Lung (tissue), 12 donors: ENCODE results near the gene TFDP1. TPM values are rescaled to one million over a fixed set of nuclear protein-coding genes. Genes with fewer than 3 reads are reported as not detected.

Source experiments
- ATAC-seq: fragments of 200-7000 bp; cut with Tn5 transposase; one replicate; pipeline ENCODE4 v1.9.1; 2020; ENCODE audit warnings: moderate number of reproducible peaks; ENCODE audit not compliant: insufficient read depth, low FRiP score
- DNase-seq, 3 donors: peaks; one replicate each; pipeline ENCODE4 v3.0.0-alpha.2; 2013 to 2017
- H3K27ac ChIP-seq, 2 donors: one replicate each; pipeline ENCODE4 v1.5.1; 2013; ENCODE audit warnings: mild to moderate bottlenecking in 2 of 2, moderate library complexity in 2 of 2, control low read depth in 1 of 2, inconsistent platforms in 1 of 2, low read depth in 1 of 2, low read length in 1 of 2
- H3K27me3 ChIP-seq, 3 donors: one replicate each; pipeline ENCODE4 v1.5.1; 2013; ENCODE audit warnings: low read length in 2 of 3; ENCODE audit not compliant: control insufficient read depth in 3 of 3, insufficient read depth in 3 of 3
- H3K36me3 ChIP-seq, 4 donors: one replicate each; pipeline ENCODE4 v1.5.1; 2013; ENCODE audit warnings: low read length in 4 of 4, mild to moderate bottlenecking in 1 of 4, moderate library complexity in 1 of 4; ENCODE audit not compliant: control insufficient read depth in 4 of 4, insufficient read depth in 4 of 4
- H3K4me1 ChIP-seq, 5 donors: one replicate each; pipeline ENCODE4 v1.5.1; 2013; ENCODE audit warnings: low read length in 5 of 5, mild to moderate bottlenecking in 2 of 5, moderate library complexity in 1 of 5; ENCODE audit not compliant: control insufficient read depth in 5 of 5, insufficient read depth in 5 of 5
- H3K4me3 ChIP-seq: one replicate; pipeline ENCODE4 v1.5.1; 2013; ENCODE audit warnings: mild to moderate bottlenecking, control low read depth, moderate library complexity
- H3K9ac ChIP-seq, 2 donors: one replicate each; pipeline ENCODE4 v1.5.1; 2013; ENCODE audit warnings: low read length in 2 of 2, control low read depth in 1 of 2; ENCODE audit not compliant: insufficient read depth in 1 of 2
- H3K9me3 ChIP-seq, 4 donors: one replicate each; pipeline ENCODE4 v1.5.1; 2013; ENCODE audit warnings: low read length in 3 of 4, mild to moderate bottlenecking in 1 of 4, moderate library complexity in 1 of 4; ENCODE audit not compliant: control insufficient read depth in 4 of 4, insufficient read depth in 3 of 4
- CTCF ChIP-seq: IDR thresholded peaks from 2 replicates; pipeline ENCODE4 v1.5.1; 2012; ENCODE audit warnings: mild to moderate bottlenecking; ENCODE audit errors: control extremely low read depth, extremely low read depth
- WGBS, 2 donors: extraction: QIAGEN DNeasy Blood & Tissue Kit; methylation state at CpG; one replicate each; pipeline ENCODE4 v1.1.7; 2013; 5-methylcytosine and 5-hydroxymethylcytosine counted together
- polyA plus RNA-seq, 2 donors: library from polyadenylated mRNA; stranded (reverse); fragments of 200-250 nt; gene quantifications; one replicate each; pipeline ENCODE4 v1.2.1, GENCODE V29; 2013
- total RNA-seq, 2 donors: library from RNA; depleted of rRNA in 1 of 2; stranded (reverse); fragments of >200 nt in 1 of 2; gene quantifications; one replicate each; pipeline ENCODE4 v1.2.1, GENCODE V29; 2014 to 2021
- donor health status: control.
- donor health status: control.
- donor health status: Bipolar disorder and iron deficiency.
- donor health status: healthy.
- donor health status: DM: yes; HTN: yes; CAD: no.

The TFDP1 gene
- total and polyA plus RNA-seq, 4 donors = 19.6 to 44.2 (median 40.3) TPM

- H3K9me3 ChIP-seq = peaks cover 0 to 3% (median 0%) of the 10 kb centered on the region in 4 donors
- H3K27me3 ChIP-seq = no peaks in the 10 kb centered on the region
- WGBS, 2 donors = 98 to 99% methylated on average over 16 of the region's 16 CpGs
- H3K36me3 ChIP-seq = peaks cover 0 to 15% (median 12%) of the 10 kb centered on the region in 4 donors
- ATAC-seq (peak; percentile 34), DNase-seq (no peak)
- TF ChIP-seq CTCF = no peak
- no peak overlapping the region for H3K27ac ChIP-seq
- no peak overlapping the region for H3K9ac ChIP-seq
- no peak overlapping the region for H3K4me3 ChIP-seq
- peaks cover 0 to 4% (median 1%) of the 10 kb centered on the region in 5 donors for H3K4me1 ChIP-seq
Observed at GRCh38 chr13:113613789-113614379, 29.3 kb downstream of the TFDP1 start.

- DNase-seq = peak in 1 of 3 donors; percentile 19
- Histone ChIP-seq H3K36me3 (peaks cover 0 to 13% (median 11%) of the 10 kb centered on the region in 4 donors), H3K27me3 (no peaks in the 10 kb centered on the region), H3K27ac (no peak overlapping the region), H3K4me3 (no peak overlapping the region), H3K9me3 (no peaks in the 10 kb centered on the region), H3K4me1 (peaks cover 0 to 4% (median 1%) of the 10 kb centered on the region in 5 donors), H3K9ac (no peak overlapping the region)
- no peak for TF ChIP-seq CTCF
- ATAC-seq = no peak
- 62 to 76% methylated on average over 20 of the region's 20 CpGs for WGBS, 2 donors
Observed at GRCh38 chr13:113616281-113616906, 31.8 kb downstream of the TFDP1 start.

- H3K4me1 ChIP-seq = peaks cover 0 to 4% (median 1%) of the 10 kb centered on the region in 5 donors
- H3K4me3 ChIP-seq = no peak overlapping the region
- H3K9ac ChIP-seq = no peak overlapping the region
- no peaks in the 10 kb centered on the region for H3K9me3 ChIP-seq
- TF ChIP-seq CTCF = no peak
- peak in 1 of 3 donors; percentile 29 for DNase-seq
- H3K27me3 ChIP-seq = no peaks in the 10 kb centered on the region
- 66 to 80% methylated on average over 18 of the region's 18 CpGs for WGBS, 2 donors
- no peak for ATAC-seq
- H3K36me3 ChIP-seq = peaks cover 0 to 10% (median 7%) of the 10 kb centered on the region in 4 donors
- peak overlapping the region in 1 of 2 donors; percentile 37 for H3K27ac ChIP-seq
Observed at GRCh38 chr13:113616991-113617749, 32.6 kb downstream of the TFDP1 start.
